ENCODE measurements around the gene GPATCH2.
A peak's percentile ranks its signal among the peaks of the same experiment; 100 is the strongest.
"Not testable (repeated sequence)": the region's sequence is repeated elsewhere in the genome, so short reads cannot be mapped to it uniquely, and the experiment has no call there.

The GPATCH2 gene

DNA sequence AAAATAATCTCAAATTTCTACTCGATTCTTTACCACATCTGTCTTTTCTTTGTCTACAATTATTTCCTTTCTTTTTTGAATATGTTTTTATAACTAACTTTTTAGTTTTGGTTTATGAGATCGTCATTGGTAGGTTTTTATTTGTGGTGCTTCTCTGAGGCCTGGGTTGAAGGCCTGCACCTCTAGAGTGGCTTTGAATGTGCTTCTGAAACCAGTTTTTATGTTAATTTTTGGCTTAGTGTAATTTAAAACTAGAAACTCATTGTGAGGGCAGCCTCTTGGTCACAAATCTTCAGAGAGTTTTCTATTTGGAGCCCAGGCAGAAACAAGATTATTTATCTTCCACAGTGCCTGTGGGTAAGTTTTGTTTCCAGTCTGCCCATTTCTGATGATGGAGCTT is 187.0 kb downstream of the GPATCH2 start:
- DNase-seq (ENCODE audit: low spot score): no peak

- DNase-seq (ENCODE audit: low spot score): no peak
These were observed 193.5 kb downstream of the GPATCH2 start for GRCh38 chr1:217437376-217437775.

GRCh38 chr1:217435204-217435603 is 195.7 kb downstream of the GPATCH2 start:
- DNase-seq (ENCODE audit: low spot score): no peak

DNA sequence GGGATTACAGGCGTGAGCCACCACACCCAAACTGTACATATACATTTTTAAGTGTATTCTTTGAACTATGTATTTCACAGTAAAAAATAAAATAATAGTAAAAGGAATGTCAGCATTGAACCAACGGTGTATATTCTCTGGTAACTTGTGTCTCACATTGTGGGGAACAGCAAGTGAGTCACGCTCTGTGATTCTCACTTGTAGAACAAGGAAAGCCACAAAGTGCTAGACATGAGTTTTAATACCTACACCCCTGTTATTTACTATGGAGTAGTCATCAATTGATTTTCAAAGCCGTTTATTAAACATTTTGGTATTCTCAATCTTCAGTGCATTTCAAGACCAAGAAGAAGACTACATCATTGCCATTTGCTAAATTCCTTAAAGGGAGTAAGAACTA is 197.2 kb downstream of the GPATCH2 start:
- no peak for DNase-seq (ENCODE audit: low spot score)

GRCh38 chr1:217432339-217432738 is 198.6 kb downstream of the GPATCH2 start:
- DNase-seq (ENCODE audit: low spot score): no peak

- no peak for DNase-seq (ENCODE audit: low spot score)
These were observed 199.5 kb downstream of the GPATCH2 start for GRCh38 chr1:217431395-217431794.

DNA sequence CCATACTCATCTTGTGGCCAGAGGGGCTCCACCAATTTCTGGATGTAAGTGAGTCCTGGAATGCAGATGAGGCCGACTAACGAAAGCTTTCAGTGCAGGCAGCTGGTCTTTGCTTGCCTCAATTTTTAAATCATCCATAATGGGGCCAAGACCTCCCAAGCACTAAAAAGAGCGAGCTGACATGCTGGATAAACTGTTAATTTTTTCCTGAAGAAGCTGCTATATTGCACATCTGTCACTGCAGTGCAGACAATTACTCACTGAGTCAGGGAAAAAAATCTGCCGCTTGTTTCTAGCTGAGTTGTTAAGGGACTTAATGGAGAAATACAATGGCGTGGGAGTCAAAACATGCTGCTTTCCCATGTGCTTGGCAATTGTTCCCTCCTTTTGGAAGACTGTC is 205.5 kb downstream of the GPATCH2 start:
- DNase-seq (ENCODE audit: low spot score): no peak

GRCh38 chr1:217419194-217419551 is 211.7 kb downstream of the GPATCH2 start:
- no peak for DNase-seq (ENCODE audit: low spot score)

- DNase-seq (ENCODE audit: low spot score): no peak
These were observed 212.4 kb downstream of the GPATCH2 start for GRCh38 chr1:217418269-217419193.

DNA sequence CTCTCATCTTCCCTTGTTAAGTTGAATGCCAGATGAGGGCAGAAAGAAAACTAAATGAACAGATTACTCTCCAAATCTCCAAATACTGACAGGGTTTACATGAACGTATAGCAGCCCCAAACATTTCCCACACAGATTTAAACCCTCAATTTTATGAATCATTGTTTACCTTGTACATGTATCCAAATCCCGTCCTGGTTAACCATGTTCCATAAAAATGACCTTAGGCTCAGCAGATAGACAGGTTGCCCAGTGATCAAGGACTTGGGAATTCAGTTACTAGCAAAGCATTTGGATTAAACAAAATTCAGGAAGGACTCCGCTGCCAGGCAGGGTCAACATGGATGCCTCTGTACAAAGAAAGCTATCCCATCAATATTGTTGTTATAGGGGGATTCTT is 213.5 kb downstream of the GPATCH2 start:
- DNase-seq (ENCODE audit: low spot score): no peak

DNA sequence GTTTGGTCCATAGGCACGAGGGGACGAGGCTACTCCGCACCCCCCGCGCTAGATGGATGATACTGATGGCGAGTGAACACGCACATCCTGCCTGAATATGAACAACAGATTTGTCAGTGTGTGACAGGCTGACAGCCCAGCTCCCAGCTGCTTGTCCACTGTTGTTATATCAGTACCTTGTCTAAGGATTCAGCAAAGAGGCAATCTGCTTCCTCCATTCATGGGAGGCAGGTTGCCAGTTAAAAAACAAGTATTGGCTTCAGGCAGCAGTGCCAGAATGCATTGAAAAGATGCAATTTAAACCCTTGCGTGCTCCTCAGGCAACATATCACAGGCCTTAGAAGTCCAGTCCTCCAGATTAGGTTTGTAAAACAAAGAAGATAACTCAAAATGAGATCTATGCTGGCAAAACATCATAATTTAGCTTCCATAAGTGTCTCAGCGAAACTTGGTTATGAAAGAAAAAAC is 223.3 kb downstream of the GPATCH2 start:
- DNase-seq (ENCODE audit: low spot score): no peak

DNA sequence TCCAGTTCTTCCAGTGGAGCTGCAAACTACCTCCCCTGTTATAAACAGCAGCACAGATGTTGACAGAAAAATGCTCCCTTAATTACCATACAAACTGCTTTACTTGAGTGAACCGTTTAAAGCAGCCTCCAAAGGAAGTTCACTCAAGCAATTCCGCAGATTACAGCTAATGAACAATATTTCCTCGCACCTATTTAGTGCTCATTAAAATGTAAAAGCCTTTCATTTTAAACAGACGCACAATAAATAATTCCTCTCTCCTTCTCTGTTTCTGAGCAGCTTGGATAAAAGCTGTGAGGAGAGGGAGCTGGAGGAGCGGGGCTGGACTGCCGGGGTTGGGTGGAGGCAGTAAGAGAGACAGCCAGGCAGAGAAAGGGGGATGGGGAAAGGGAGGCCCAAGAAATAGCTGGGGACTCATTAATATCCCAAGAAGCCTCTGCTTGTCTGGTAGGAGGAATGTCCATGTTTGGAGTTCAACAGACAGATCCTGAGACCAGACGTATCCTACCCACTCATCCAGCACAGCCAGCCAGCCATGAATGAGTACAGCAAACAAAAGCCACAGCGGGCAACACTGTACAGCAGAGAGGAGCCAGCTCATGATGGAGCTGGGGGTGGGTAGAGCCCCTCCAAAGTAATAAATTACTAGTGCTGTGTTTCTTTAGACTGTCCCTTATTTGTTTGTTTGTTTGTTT is 227.7 kb downstream of the GPATCH2 start:
- DNase-seq (ENCODE audit: low spot score): no peak

DNA sequence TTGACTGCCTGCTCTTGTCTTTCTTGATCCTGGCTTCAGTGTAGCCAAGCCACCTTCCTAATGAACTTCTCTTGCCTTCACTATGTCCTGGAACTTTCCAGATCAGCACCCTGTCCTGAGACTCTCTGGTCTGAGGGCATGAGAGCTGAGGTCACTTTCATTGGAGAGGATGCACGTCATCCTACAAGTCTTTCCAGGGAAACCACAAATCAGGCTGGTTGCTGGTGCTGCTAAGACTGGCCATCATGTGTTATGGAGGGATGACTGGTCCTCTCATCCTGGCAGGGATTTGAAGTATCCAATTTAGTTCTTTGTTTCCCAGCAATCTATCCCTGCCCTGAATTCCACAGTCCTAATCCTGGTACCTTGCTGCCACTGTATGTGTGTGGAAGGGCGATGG is 228.6 kb downstream of the GPATCH2 start:
- DNase-seq (ENCODE audit: low spot score): no peak

- DNase-seq (ENCODE audit: low spot score): peak; percentile 36
These were observed 237.0 kb downstream of the GPATCH2 start for GRCh38 chr1:217393896-217394295.

DNA sequence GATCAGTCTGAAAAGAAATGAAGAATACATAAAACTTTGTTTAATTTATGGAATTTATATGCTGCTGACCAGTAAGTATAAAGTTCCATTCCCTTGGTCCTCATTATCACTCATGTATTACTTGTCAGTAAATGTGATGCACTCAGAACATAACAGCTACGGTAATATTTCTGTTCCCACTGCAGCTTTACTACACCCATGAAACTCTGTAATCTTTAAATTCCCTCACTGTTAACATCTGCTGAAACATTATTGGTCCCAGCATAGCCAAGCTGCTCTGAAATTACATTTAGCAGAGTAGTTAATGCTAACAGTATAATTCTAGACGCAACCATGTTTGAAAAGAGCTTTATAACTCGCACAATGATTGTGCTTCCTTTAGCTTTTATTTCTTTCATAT is 238.4 kb downstream of the GPATCH2 start:
- DNase-seq (ENCODE audit: low spot score): no peak

GRCh38 chr1:217389895-217390294 is 241.0 kb downstream of the GPATCH2 start:
- DNase-seq (ENCODE audit: low spot score): no peak

- no peak for DNase-seq (ENCODE audit: low spot score)
These were observed 242.3 kb downstream of the GPATCH2 start for GRCh38 chr1:217388522-217389065.

GRCh38 chr1:217381773-217382172 is 249.1 kb downstream of the GPATCH2 start:
- not testable (repeated sequence) for DNase-seq (ENCODE audit: low spot score)

GRCh38 chr1:217379804-217380203 is 251.1 kb downstream of the GPATCH2 start:
- DNase-seq (ENCODE audit: low spot score): not testable (repeated sequence)

- DNase-seq (ENCODE audit: low spot score): no peak
These were observed 251.6 kb downstream of the GPATCH2 start for GRCh38 chr1:217379336-217379735.

All from globus pallidus (tissue), 1 donor.